ENCODE measurements around the gene CLDN10. TPM values are rescaled to one million over a fixed set of nuclear protein-coding genes. Genes with fewer than 3 reads are reported as not detected.

The CLDN10 gene
- polyA plus RNA-seq, 1 donor from 2014 or later = not detected

DNA sequence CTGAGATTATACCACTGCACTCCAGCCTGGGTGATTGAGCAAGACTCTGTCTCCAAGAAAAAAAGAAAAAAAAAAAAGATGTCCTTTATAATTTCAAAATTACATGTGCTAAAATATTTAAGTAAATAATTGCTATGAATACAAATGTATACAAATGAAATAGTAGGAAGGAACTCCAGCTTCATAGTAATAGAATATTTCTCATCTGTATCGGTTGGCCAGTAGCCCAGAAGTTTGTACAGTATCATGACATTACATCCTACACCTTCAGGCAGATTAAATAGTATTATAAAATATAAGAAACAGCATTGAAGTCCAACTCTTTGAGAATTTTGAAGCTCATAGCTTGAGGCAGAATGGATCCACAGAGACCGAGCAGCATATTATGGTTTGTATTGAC is 36.5 kb upstream of the CLDN10 start:
- H3K27ac ChIP-seq (ENCODE audit: low read length) = no peak overlapping the region
- no peaks in the 10 kb centered on the region for H3K9me3 ChIP-seq (ENCODE audit: low read length)
- H2AFZ ChIP-seq (ENCODE audit: low read depth, low read length) = no peak overlapping the region
- no peaks in the 10 kb centered on the region for H4K20me1 ChIP-seq (ENCODE audit: insufficient read depth)
- H3K36me3 ChIP-seq (ENCODE audit: insufficient read depth, low read length) = no peaks in the 10 kb centered on the region
- H3K79me2 ChIP-seq (replicated peaks; ENCODE audit: insufficient read depth, low read length) = no peaks in the 10 kb centered on the region
- H3K4me3 ChIP-seq (ENCODE audit: low read length) = no peak overlapping the region
- H3K9ac ChIP-seq (ENCODE audit: low read length) = no peak overlapping the region
- H3K9me2 ChIP-seq (ENCODE audit: insufficient read depth, low read length) = no peaks in the 10 kb centered on the region
- no peak for TF ChIP-seq EZH2 (IDR thresholded peaks at IDR 0.05; ENCODE audit: borderline replicate concordance, insufficient read depth, low read length, poor library complexity, severe bottlenecking)
- TF ChIP-seq SMC3 (conservative IDR thresholded peaks at IDR 0.05; ENCODE audit: poor library complexity) = no peak
- TF ChIP-seq, protein P1, sequence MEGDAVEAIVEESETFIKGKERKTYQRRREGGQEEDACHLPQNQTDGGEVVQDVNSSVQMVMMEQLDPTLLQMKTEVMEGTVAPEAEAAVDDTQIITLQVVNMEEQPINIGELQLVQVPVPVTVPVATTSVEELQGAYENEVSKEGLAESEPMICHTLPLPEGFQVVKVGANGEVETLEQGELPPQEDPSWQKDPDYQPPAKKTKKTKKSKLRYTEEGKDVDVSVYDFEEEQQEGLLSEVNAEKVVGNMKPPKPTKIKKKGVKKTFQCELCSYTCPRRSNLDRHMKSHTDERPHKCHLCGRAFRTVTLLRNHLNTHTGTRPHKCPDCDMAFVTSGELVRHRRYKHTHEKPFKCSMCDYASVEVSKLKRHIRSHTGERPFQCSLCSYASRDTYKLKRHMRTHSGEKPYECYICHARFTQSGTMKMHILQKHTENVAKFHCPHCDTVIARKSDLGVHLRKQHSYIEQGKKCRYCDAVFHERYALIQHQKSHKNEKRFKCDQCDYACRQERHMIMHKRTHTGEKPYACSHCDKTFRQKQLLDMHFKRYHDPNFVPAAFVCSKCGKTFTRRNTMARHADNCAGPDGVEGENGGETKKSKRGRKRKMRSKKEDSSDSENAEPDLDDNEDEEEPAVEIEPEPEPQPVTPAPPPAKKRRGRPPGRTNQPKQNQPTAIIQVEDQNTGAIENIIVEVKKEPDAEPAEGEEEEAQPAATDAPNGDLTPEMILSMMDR (IDR thresholded peaks at IDR 0.05; ENCODE audit: poor library complexity, severe bottlenecking) = no peak
- no peak for TF ChIP-seq RAD21 (conservative IDR thresholded peaks at IDR 0.05)
- no peak for TF ChIP-seq MXI1 (conservative IDR thresholded peaks at IDR 0.05; ENCODE audit: poor library complexity, severe bottlenecking)
- no peak for TF ChIP-seq EP300 (conservative IDR thresholded peaks at IDR 0.05; ENCODE audit: poor library complexity, severe bottlenecking)
- TF ChIP-seq, protein P2, sequence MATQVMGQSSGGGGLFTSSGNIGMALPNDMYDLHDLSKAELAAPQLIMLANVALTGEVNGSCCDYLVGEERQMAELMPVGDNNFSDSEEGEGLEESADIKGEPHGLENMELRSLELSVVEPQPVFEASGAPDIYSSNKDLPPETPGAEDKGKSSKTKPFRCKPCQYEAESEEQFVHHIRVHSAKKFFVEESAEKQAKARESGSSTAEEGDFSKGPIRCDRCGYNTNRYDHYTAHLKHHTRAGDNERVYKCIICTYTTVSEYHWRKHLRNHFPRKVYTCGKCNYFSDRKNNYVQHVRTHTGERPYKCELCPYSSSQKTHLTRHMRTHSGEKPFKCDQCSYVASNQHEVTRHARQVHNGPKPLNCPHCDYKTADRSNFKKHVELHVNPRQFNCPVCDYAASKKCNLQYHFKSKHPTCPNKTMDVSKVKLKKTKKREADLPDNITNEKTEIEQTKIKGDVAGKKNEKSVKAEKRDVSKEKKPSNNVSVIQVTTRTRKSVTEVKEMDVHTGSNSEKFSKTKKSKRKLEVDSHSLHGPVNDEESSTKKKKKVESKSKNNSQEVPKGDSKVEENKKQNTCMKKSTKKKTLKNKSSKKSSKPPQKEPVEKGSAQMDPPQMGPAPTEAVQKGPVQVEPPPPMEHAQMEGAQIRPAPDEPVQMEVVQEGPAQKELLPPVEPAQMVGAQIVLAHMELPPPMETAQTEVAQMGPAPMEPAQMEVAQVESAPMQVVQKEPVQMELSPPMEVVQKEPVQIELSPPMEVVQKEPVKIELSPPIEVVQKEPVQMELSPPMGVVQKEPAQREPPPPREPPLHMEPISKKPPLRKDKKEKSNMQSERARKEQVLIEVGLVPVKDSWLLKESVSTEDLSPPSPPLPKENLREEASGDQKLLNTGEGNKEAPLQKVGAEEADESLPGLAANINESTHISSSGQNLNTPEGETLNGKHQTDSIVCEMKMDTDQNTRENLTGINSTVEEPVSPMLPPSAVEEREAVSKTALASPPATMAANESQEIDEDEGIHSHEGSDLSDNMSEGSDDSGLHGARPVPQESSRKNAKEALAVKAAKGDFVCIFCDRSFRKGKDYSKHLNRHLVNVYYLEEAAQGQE (IDR thresholded peaks at IDR 0.05; ENCODE audit: borderline replicate concordance) = no peak
- no peak for TF ChIP-seq POLR2AphosphoS5 (IDR thresholded peaks at IDR 0.05)
- TF ChIP-seq TAF1 (IDR thresholded peaks at IDR 0.05; ENCODE audit: low read depth) = no peak
- H3K27me3 ChIP-seq (ENCODE audit: insufficient read depth, low read depth, low read length) = no peaks in the 10 kb centered on the region
- H3K4me2 ChIP-seq (ENCODE audit: low read length) = no peak overlapping the region
- no peaks in the 10 kb centered on the region for H3F3A ChIP-seq (ENCODE audit: insufficient read depth, low read length, poor library complexity, severe bottlenecking)

DNA sequence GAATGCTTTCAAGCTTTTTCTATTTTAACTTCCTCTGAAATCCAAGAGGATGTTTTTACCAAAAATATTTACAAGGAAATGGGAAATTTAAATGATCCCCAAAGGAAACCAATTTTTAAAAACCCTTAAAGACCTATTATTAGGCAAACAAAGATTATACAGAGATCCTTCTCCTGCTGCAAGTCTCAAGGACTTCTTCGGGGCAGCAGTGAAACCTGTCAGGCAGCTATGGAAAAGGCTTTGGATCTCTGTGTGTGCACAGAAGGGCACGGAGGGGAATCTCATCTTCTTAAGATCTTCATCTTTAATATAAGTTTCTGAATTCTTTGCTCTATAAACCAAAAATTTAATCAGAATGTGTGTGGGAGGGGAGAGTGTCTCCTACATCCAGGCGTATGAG is 36.0 kb upstream of the CLDN10 start:
- no peak overlapping the region for H3K4me2 ChIP-seq (ENCODE audit: low read length)

More for the DNA sequence above, 36.0 kb upstream of the CLDN10 start:
- Histone ChIP-seq H3K27me3 (ENCODE audit: insufficient read depth, low read depth, low read length) (no peaks in the 10 kb centered on the region), H3K9me2 (ENCODE audit: insufficient read depth, low read length) (no peaks in the 10 kb centered on the region), H3K79me2 (replicated peaks; ENCODE audit: insufficient read depth, low read length) (no peaks in the 10 kb centered on the region), H3K36me3 (ENCODE audit: insufficient read depth, low read length) (no peaks in the 10 kb centered on the region), H2AFZ (ENCODE audit: low read depth, low read length) (no peak overlapping the region), H3K4me3 (ENCODE audit: low read length) (no peak overlapping the region), H3K9me3 (ENCODE audit: low read length) (no peaks in the 10 kb centered on the region), H3K9ac (ENCODE audit: low read length) (no peak overlapping the region), H3F3A (ENCODE audit: insufficient read depth, low read length, poor library complexity, severe bottlenecking) (no peaks in the 10 kb centered on the region), H3K27ac (ENCODE audit: low read length) (no peak overlapping the region), H4K20me1 (ENCODE audit: insufficient read depth) (no peaks in the 10 kb centered on the region)
- TF ChIP-seq, protein P2 (IDR thresholded peaks at IDR 0.05; ENCODE audit: borderline replicate concordance) = no peak
- no peak for TF ChIP-seq RAD21 (conservative IDR thresholded peaks at IDR 0.05)
- no peak for TF ChIP-seq EZH2 (IDR thresholded peaks at IDR 0.05; ENCODE audit: borderline replicate concordance, insufficient read depth, low read length, poor library complexity, severe bottlenecking)
- TF ChIP-seq POLR2AphosphoS5 (IDR thresholded peaks at IDR 0.05) = no peak
- TF ChIP-seq, protein P1 (IDR thresholded peaks at IDR 0.05; ENCODE audit: poor library complexity, severe bottlenecking) = no peak
- TF ChIP-seq EP300 (conservative IDR thresholded peaks at IDR 0.05; ENCODE audit: poor library complexity, severe bottlenecking) = no peak
- TF ChIP-seq MXI1 (conservative IDR thresholded peaks at IDR 0.05; ENCODE audit: poor library complexity, severe bottlenecking) = no peak
- no peak for TF ChIP-seq SMC3 (conservative IDR thresholded peaks at IDR 0.05; ENCODE audit: poor library complexity)
- TF ChIP-seq TAF1 (IDR thresholded peaks at IDR 0.05; ENCODE audit: low read depth) = no peak
